ENCODE results near the gene SOCS2.

Gene SOCS2

GRCh38 chr12:93536766-93537488 is 35.5 kb upstream of the SOCS2 start:
- 19% methylated on average over 2 of the region's 5 CpGs for WGBS (ENCODE audit: insufficient coverage)
- H3K4me1 ChIP-seq (ENCODE audit: control extremely low read depth in 1 of 4, control insufficient read depth in 4 of 4, insufficient read depth in 4 of 4, low read length in 3 of 4), result peaks cover 17 to 32% (median 27%) of the 10 kb centered on the region in 4 experiments
- ChIA-PET POLR2A (no interaction called here), CTCF (interaction anchor here (0.9 to 1.0 kb wide), 3 partner anchors 13 to 578 kb away, joined by 3 to 4 read pairs (median 3); no protein-coding TSS in a partner anchor)
- H3K9me3 ChIP-seq (ENCODE audit: control extremely low read depth in 1 of 5, control insufficient read depth in 4 of 5, insufficient read depth in 2 of 5, low read depth in 1 of 5, low read length in 4 of 5), result no peaks in the 10 kb centered on the region
- no peak overlapping the region for H3K4me3 ChIP-seq (ENCODE audit: control insufficient read depth in 1 of 7, extremely low read depth in 1 of 7, insufficient read depth in 4 of 7, low read depth in 2 of 7, low read length in 6 of 7)
- DNase-seq, result peak in 2 of 3 donors; percentile 14 to 31
- H3K36me3 ChIP-seq (ENCODE audit: control insufficient read depth in 4 of 4, insufficient read depth in 4 of 4, low read length in 3 of 4), result no peaks in the 10 kb centered on the region
- H3K27ac ChIP-seq (ENCODE audit: insufficient read depth in 1 of 2, low read depth in 1 of 2, low read length in 2 of 2, poor library complexity in 1 of 2, severe bottlenecking in 2 of 2), result no peak overlapping the region
- no peaks in the 10 kb centered on the region for H3K27me3 ChIP-seq (replicated peaks in 2 of 5; ENCODE audit: control insufficient read depth in 4 of 5, insufficient read depth in 5 of 5, low read length in 4 of 5)

GRCh38 chr12:93537769-93538168 is 34.7 kb upstream of the SOCS2 start:
- Histone ChIP-seq H3K4me1 (ENCODE audit: control extremely low read depth in 1 of 4, control insufficient read depth in 4 of 4, insufficient read depth in 4 of 4, low read length in 3 of 4) (peaks cover 20 to 38% (median 32%) of the 10 kb centered on the region in 4 experiments), H3K9me3 (ENCODE audit: control extremely low read depth in 1 of 5, control insufficient read depth in 4 of 5, insufficient read depth in 2 of 5, low read depth in 1 of 5, low read length in 4 of 5) (no peaks in the 10 kb centered on the region), H3K27ac (ENCODE audit: insufficient read depth in 1 of 2, low read depth in 1 of 2, low read length in 2 of 2, poor library complexity in 1 of 2, severe bottlenecking in 2 of 2) (no peak overlapping the region), H3K27me3 (replicated peaks in 2 of 5; ENCODE audit: control insufficient read depth in 4 of 5, insufficient read depth in 5 of 5, low read length in 4 of 5) (no peaks in the 10 kb centered on the region), H3K4me3 (ENCODE audit: control insufficient read depth in 1 of 7, extremely low read depth in 1 of 7, insufficient read depth in 4 of 7, low read depth in 2 of 7, low read length in 6 of 7) (no peak overlapping the region), H3K36me3 (ENCODE audit: control insufficient read depth in 4 of 4, insufficient read depth in 4 of 4, low read length in 3 of 4) (peaks cover 0 to under 1% (median 0%) of the 10 kb centered on the region in 4 experiments)
- CTCF ChIA-PET, result interaction anchor here (0.9 to 1.0 kb wide), 2 partner anchors 70 to 577 kb away, joined by 3 read pairs; no protein-coding TSS in a partner anchor
- WGBS (ENCODE audit: insufficient coverage), result 100% methylated on average over 2 of the region's 5 CpGs
- DNase-seq, result no peak
- POLR2A ChIA-PET, result interaction anchor here (0.8 kb wide), 1 partner anchor 362 kb away, joined by 4 read pairs; no protein-coding TSS in a partner anchor

GRCh38 chr12:93539821-93540220 is 32.7 kb upstream of the SOCS2 start:
- WGBS (ENCODE audit: insufficient coverage), result 100% methylated on average over 1 of the region's 4 CpGs
- POLR2A ChIA-PET, result no interaction called here
- Histone ChIP-seq H3K27me3 (replicated peaks in 2 of 5; ENCODE audit: control insufficient read depth in 4 of 5, insufficient read depth in 5 of 5, low read length in 4 of 5) (no peaks in the 10 kb centered on the region), H3K36me3 (ENCODE audit: control insufficient read depth in 4 of 4, insufficient read depth in 4 of 4, low read length in 3 of 4) (peaks cover 2 to 16% (median 15%) of the 10 kb centered on the region in 4 experiments), H3K4me3 (ENCODE audit: control insufficient read depth in 1 of 7, extremely low read depth in 1 of 7, insufficient read depth in 4 of 7, low read depth in 2 of 7, low read length in 6 of 7) (no peak overlapping the region), H3K27ac (ENCODE audit: insufficient read depth in 1 of 2, low read depth in 1 of 2, low read length in 2 of 2, poor library complexity in 1 of 2, severe bottlenecking in 2 of 2) (no peak overlapping the region), H3K4me1 (ENCODE audit: control extremely low read depth in 1 of 4, control insufficient read depth in 4 of 4, insufficient read depth in 4 of 4, low read length in 3 of 4) (peaks cover 20 to 42% (median 33%) of the 10 kb centered on the region in 4 experiments), H3K9me3 (ENCODE audit: control extremely low read depth in 1 of 5, control insufficient read depth in 4 of 5, insufficient read depth in 2 of 5, low read depth in 1 of 5, low read length in 4 of 5) (no peaks in the 10 kb centered on the region)
- DNase-seq, result no peak
- CTCF ChIA-PET, result interaction anchor here (0.6 to 1.5 kb wide), 6 partner anchors 9 to 756 kb away, joined by 3 to 5 read pairs (median 4); no protein-coding TSS in a partner anchor

GRCh38 chr12:93540466-93540865 is 32.0 kb upstream of the SOCS2 start:
- H3K27ac ChIP-seq (ENCODE audit: insufficient read depth in 1 of 2, low read depth in 1 of 2, low read length in 2 of 2, poor library complexity in 1 of 2, severe bottlenecking in 2 of 2), result peak overlapping the region in 1 of 2 experiments; percentile 73
- peak in 2 of 3 donors; percentile 37 to 54 for DNase-seq
- POLR2A ChIA-PET, result interaction anchor here (0.5 kb wide), 1 partner anchor 37 kb away, joined by 3 read pairs; no protein-coding TSS in a partner anchor
- 0% methylated on average over 1 of the region's 1 CpG for WGBS (ENCODE audit: insufficient coverage)
- no peaks in the 10 kb centered on the region for H3K27me3 ChIP-seq (replicated peaks in 2 of 5; ENCODE audit: control insufficient read depth in 4 of 5, insufficient read depth in 5 of 5, low read length in 4 of 5)
- CTCF ChIA-PET, result interaction anchor here (0.7 to 1.5 kb wide), 2 partner anchors 9 to 264 kb away, joined by 3 to 4 read pairs; no protein-coding TSS in a partner anchor
- peak overlapping the region in 1 of 7 experiments; percentile 4 for H3K4me3 ChIP-seq (ENCODE audit: control insufficient read depth in 1 of 7, extremely low read depth in 1 of 7, insufficient read depth in 4 of 7, low read depth in 2 of 7, low read length in 6 of 7)
- H3K4me1 ChIP-seq (ENCODE audit: control extremely low read depth in 1 of 4, control insufficient read depth in 4 of 4, insufficient read depth in 4 of 4, low read length in 3 of 4), result peaks cover 20 to 42% (median 33%) of the 10 kb centered on the region in 4 experiments
- H3K36me3 ChIP-seq (ENCODE audit: control insufficient read depth in 4 of 4, insufficient read depth in 4 of 4, low read length in 3 of 4), result peaks cover 4 to 20% (median 18%) of the 10 kb centered on the region in 4 experiments
- no peaks in the 10 kb centered on the region for H3K9me3 ChIP-seq (ENCODE audit: control extremely low read depth in 1 of 5, control insufficient read depth in 4 of 5, insufficient read depth in 2 of 5, low read depth in 1 of 5, low read length in 4 of 5)

DNA sequence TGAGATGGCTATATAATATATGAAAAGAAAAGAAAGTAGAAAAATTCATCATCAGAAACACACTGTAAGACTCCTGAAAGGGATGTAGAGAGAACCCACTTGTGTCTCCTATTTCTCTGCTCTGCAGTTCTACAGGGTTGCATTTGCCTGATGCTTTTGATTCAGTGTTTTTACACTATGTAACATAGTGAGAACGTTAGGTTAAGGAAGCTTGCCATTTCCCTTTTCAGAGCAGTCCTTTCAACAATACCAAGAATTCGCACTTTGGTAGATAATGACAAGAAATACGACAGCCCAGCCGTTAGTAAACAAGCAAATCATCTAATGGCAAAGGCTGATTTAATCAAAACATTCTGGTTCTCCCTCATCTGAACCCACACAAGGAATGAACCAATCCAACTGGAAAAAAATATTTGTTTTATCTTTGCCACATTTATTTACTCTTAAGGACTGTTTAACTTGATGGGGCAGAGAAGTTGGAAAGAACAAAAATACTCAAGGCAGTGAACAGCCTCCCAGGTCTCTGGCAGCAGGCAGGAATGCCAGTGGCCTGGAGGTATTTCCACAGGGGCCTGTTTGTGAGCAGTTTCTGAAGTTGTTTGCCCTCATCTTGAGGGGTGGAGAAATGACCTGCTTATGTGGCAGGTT is 30.8 kb upstream of the SOCS2 start:
- POLR2A ChIA-PET, result no interaction called here
- H3K27me3 ChIP-seq (replicated peaks in 2 of 5; ENCODE audit: control insufficient read depth in 4 of 5, insufficient read depth in 5 of 5, low read length in 4 of 5), result no peaks in the 10 kb centered on the region
- DNase-seq, result peak in 2 of 3 donors; percentile 21 to 37
- peak overlapping the region in 3 of 7 experiments; percentile 12 to 46 (median 31) for H3K4me3 ChIP-seq (ENCODE audit: control insufficient read depth in 1 of 7, extremely low read depth in 1 of 7, insufficient read depth in 4 of 7, low read depth in 2 of 7, low read length in 6 of 7)
- H3K9me3 ChIP-seq (ENCODE audit: control extremely low read depth in 1 of 5, control insufficient read depth in 4 of 5, insufficient read depth in 2 of 5, low read depth in 1 of 5, low read length in 4 of 5), result no peaks in the 10 kb centered on the region
- CTCF ChIA-PET, result interaction anchor here (0.6 to 1.5 kb wide), 5 partner anchors 9 to 561 kb away, joined by 3 to 4 read pairs (median 3); partner anchors contain the start of gene MRPL42
- peaks cover 19 to 37% (median 30%) of the 10 kb centered on the region in 4 experiments for H3K4me1 ChIP-seq (ENCODE audit: control extremely low read depth in 1 of 4, control insufficient read depth in 4 of 4, insufficient read depth in 4 of 4, low read length in 3 of 4)
- WGBS (ENCODE audit: insufficient coverage), result 0% methylated on average over 2 of the region's 4 CpGs
- H3K36me3 ChIP-seq (ENCODE audit: control insufficient read depth in 4 of 4, insufficient read depth in 4 of 4, low read length in 3 of 4), result peaks cover 4 to 23% (median 18%) of the 10 kb centered on the region in 4 experiments
- peak overlapping the region; percentile 62 to 73 for H3K27ac ChIP-seq (ENCODE audit: insufficient read depth in 1 of 2, low read depth in 1 of 2, low read length in 2 of 2, poor library complexity in 1 of 2, severe bottlenecking in 2 of 2)

GRCh38 chr12:93547778-93548177 is 24.7 kb upstream of the SOCS2 start:
- Histone ChIP-seq H3K36me3 (ENCODE audit: control insufficient read depth in 4 of 4, insufficient read depth in 4 of 4, low read length in 3 of 4) (peaks cover 4 to 37% (median 32%) of the 10 kb centered on the region in 4 experiments), H3K27me3 (replicated peaks in 2 of 5; ENCODE audit: control insufficient read depth in 4 of 5, insufficient read depth in 5 of 5, low read length in 4 of 5) (no peaks in the 10 kb centered on the region), H3K9me3 (ENCODE audit: control extremely low read depth in 1 of 5, control insufficient read depth in 4 of 5, insufficient read depth in 2 of 5, low read depth in 1 of 5, low read length in 4 of 5) (no peaks in the 10 kb centered on the region), H3K4me1 (ENCODE audit: control extremely low read depth in 1 of 4, control insufficient read depth in 4 of 4, insufficient read depth in 4 of 4, low read length in 3 of 4) (peaks cover 0 to 4% (median 1%) of the 10 kb centered on the region in 4 experiments), H3K4me3 (ENCODE audit: control insufficient read depth in 1 of 7, extremely low read depth in 1 of 7, insufficient read depth in 4 of 7, low read depth in 2 of 7, low read length in 6 of 7) (no peak overlapping the region), H3K27ac (ENCODE audit: insufficient read depth in 1 of 2, low read depth in 1 of 2, low read length in 2 of 2, poor library complexity in 1 of 2, severe bottlenecking in 2 of 2) (no peak overlapping the region)
- WGBS (ENCODE audit: insufficient coverage), result no CpG with 5 or more reads among the region's 2 CpGs
- POLR2A ChIA-PET, result no interaction called here
- DNase-seq, result no peak
- CTCF ChIA-PET, result interaction anchor here (0.5 to 1.4 kb wide), 5 partner anchors 9 to 467 kb away, joined by 3 to 5 read pairs (median 4); no protein-coding TSS in a partner anchor

Measured in common myeloid progenitor, CD34-positive (primary cell).